ENCODE measurements around the gene OR10H5. TPM values are rescaled to one million over a fixed set of nuclear protein-coding genes. Genes with fewer than 3 reads are reported as not detected.
"Not testable (repeated sequence)": the region's sequence is repeated elsewhere in the genome, so short reads cannot be mapped to it uniquely, and the experiment has no call there.

Gene OR10H5, protein sequence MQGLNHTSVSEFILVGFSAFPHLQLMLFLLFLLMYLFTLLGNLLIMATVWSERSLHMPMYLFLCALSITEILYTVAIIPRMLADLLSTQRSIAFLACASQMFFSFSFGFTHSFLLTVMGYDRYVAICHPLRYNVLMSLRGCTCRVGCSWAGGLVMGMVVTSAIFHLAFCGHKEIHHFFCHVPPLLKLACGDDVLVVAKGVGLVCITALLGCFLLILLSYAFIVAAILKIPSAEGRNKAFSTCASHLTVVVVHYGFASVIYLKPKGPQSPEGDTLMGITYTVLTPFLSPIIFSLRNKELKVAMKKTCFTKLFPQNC
- polyA plus RNA-seq (2013, experiment 1 of 2; ENCODE audit: insufficient read length): 0.02 TPM
- not detected for polyA plus RNA-seq (2013, experiment 2 of 2; ENCODE audit: insufficient read length)

DNA sequence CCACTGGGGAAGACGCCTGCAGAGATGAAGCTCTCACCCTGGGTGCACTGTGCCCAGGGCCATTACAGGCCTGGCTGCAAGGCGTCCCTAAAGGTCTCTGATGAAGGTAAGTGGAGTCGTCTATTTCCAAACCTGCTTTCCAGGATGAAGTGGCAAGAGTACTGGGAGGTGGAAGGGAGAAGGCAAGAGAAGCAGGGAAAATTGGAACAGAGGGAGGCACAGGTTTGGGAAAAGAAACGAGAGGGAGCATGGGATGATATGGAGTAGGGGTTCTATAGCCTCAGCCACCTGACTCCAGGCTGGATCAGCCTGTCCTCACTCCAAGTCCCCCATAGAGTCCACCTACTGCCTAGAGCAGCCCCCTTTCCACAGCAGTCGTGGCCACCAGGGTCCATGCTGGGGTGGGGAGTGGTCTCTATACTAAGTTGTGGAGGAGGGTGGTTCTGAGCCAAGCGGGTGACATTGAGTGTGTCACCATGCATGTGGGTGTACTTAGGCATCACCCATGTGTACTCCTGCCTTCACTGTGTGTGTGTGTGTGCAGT, at the start of gene OR10H5:
TSS of gene OR10H5 (plus strand) at position 51 of the 545 bp plus-strand sequence. CDS start 6,388 bp downstream, outside the sequence.
- no peak for DNase-seq

DNA sequence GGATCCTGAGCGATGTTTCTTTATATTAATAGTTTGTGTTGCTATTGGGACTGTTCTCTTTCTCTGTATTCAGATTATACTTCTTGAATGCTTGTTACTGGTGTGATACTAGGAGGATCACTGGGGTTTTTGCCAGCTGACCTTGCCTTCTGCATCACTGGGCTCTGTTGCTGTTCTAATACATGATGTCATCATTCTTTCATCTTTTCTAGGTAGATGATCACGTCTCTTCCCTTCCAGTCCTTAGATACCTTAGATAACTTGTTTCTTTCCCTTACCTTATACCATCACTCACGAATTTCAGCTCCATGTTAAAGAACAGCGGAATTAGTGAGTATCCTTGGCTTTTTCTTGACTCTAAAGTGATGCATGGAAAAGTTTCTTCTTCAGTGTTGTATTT, 49.7 kb upstream of the OR10H5 start, which contains the start of gene OR10H3:
TSS of gene OR10H3 (plus strand) at position 264 of the 400 bp plus-strand sequence. CDS start 3,408 bp downstream, outside the sequence.
- DNase-seq: no peak

DNA sequence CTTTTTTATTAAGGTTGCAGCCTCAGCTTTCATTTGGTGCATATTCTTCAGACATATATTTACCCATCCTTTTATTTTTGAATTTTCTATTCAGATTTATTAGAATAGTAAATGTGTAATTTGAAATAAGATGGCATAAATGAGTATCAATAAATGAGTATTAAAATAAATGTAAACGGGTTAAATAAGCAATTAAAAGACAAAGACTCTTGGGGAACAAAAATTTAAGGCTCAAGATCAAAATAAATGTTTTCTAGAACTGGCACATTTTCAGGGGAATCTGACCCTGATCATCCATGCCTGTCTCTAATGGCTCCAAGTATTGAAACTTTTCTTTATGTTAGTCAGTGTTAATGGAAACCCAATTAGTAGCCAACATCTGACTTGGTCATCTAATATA, 46.7 kb upstream of the OR10H5 start:
- DNase-seq: no peak

DNA sequence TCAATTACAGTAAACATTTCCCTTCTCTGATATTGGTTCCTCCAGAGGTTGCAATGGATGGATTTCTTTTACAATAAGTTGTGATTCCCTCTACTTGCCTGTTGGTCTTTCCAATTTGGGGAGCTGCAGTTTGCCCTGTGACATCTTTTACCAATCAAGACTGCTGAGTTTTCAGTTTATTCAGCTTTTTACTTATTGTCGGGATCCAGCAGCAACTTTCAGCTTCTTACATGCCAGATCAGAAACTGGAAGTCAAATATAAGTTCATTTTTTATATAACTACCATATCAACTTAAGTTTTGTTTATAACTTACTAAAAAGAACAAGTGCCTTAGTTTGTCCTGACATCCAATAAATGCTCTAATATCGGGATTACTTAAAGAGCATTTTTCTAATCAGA, 39.2 kb upstream of the OR10H5 start:
- DNase-seq: no peak

DNA sequence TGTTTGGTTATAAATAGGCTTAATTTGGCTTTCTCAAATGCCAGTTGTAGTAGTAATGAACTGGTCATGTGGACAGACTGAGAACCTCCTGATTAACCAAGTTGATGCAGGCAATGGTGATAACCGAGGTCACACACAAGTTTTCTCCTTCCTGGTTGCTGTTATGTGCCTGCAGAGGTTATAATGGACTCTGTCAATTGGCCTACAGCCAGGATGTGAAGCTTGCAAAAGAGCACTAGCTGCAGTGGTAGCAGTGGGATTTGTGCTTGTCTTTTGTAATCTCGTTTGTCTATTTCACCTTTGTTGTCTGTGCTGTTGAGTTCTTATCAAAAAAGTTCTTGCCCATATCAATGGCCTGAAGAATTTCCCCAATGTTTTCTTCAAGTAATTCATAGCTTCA, 29.1 kb upstream of the OR10H5 start:
- no peak for DNase-seq

DNA sequence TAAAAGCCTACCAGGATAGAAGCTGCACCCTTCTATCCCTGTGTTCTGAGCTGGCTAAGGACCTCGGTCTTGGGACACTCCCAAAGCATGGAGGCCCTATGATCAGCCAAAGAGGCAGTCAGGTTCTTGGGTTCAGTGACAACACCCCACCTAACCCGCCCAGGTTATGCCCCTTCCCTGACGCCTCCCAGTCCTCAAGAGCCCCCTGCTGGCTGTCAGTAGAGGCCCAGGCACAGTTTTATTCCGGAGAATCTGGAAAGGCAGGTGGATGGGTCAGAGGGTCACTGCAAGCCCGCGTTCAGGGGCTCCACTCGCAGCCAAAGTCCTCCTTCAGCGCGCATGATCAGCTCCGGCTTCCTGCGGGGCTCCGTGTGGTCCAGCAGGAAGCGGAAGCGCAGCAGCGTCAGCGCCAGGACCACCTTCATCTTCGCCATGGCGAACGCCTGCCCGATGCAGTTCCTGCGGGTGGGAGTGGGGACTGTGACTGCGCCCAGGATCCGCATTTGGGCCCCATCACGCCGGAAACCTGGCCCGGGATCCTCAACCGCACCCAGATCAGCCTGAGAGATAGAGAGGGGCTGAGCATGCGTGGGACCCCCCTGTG, 27.4 kb upstream of the OR10H5 start:
- DNase-seq: no peak

DNA sequence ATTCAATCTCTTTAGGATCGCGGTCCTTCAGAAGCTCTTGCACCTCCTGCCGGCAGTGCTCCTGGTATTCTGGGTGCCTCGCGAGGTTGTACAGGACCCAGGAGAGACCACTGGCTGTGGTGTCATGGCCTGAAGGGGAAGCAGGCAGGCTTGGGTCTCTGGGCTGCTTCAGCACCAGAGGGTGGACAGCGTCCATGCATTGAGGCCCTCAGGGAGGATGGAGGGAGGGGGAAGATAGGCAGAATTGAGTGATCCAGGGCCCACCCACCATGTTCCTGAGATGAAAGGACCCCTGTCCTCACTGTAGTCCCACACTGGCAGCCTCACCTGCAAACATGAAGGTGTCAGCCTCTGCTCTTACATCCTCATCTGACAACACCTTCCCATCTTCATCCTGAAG, 17.9 kb upstream of the OR10H5 start:
- no peak for DNase-seq

DNA sequence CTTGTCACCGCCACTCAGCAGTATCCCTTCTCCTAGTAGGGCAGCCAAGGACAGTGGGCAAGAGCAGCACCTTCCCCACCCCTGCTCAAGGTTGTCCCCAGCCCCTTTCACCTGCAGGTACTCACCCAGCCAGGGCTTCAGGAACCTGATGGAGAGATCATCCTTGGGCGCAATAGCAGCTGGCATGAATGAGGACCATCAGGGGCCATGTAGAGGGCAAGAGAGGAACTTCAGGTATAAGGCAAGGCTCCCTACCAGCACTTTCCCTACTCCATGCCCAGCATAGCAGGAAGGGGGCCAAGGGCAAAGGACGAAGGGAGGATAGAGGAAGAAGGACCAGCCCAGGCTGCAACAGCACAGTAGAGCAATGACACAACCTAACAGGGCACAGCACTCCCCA, 13.3 kb upstream of the OR10H5 start:
- not testable (repeated sequence) for DNase-seq

DNA sequence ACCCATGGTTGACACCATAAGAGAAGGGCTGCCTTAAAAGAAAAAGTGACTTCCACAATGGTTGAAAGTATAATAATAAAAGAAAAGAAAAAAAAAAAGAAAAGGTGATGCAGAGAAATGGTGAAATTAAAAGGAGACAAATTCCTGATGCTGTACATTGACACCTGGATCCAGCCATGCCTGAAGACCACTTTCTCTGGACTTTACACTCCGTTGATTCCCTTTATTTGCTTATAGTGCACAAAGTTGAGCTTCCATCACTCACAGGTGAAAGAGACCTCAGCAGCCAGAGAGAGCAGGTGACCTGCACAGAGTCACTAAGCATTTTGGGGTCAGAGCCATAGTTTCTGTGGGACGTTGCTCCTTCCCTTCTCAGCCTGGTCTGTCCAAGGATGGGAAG, 12.2 kb upstream of the OR10H5 start:
- DNase-seq: no peak

DNA sequence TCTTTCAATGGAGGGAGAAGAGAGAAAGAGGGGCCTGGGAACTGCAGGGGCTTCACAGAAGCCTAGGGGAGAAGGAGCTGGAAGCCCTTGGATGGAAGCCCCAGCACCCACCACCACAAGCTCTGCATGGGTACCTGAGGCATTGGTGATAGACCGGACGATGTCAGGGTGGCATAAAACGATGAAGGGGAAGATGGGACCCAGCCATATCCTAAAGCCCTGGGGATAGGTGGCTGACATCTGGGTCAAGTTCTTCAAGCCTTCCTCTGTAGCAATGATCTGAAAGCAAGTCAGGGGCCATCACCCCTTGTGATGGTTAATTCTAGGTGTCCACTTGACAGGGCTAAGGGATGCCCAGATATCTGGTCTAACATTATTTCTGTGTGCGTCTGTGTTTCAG, 11.2 kb upstream of the OR10H5 start:
- DNase-seq: no peak

DNA sequence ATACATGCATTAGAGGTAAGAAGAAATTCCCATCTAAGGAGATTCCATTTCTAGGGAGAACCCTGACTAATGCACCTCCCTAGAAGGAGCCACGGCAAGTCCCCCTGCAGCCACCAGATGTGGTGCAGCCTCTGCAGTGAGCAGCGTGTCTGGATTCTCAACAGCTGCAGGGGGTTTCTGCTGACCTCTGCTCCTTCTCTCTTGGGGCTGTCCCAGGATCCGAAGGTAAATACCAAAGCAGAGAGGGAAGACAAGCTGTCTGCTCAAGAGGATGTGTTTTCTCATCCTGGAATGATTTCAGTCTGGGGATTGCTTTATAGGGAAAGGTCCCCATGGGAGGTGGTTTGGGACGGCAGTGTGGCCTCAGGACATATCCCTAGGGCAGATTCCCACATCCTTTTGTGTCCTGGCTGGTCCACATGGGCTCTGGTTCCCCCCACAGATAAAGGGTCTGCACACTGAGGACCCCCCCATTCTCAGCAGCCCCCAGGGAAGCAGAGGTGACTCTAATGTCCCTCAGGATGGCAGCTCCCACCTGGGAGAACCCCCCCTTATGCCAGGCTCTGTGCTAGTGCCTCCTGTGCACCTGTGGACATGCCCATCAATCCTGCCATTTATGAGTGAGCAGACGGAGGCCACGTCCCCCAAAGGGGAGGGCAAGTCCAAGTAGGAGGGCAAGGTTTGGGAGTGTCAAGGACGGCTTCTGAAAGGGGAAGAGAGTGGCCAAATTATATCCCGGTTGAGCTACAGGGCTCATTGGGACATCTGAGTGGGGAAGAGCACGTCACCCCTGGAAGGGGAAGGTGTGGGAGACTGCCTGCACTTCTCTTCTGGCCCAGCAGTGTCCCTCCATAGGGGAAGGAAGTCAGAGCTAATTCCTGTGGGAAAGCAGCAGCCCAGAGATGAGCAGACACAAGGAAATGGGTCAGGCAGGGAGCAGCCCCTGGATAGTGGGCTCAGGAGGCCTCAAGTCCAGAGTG, 10.2 kb upstream of the OR10H5 start:
- DNase-seq: no peak

DNA sequence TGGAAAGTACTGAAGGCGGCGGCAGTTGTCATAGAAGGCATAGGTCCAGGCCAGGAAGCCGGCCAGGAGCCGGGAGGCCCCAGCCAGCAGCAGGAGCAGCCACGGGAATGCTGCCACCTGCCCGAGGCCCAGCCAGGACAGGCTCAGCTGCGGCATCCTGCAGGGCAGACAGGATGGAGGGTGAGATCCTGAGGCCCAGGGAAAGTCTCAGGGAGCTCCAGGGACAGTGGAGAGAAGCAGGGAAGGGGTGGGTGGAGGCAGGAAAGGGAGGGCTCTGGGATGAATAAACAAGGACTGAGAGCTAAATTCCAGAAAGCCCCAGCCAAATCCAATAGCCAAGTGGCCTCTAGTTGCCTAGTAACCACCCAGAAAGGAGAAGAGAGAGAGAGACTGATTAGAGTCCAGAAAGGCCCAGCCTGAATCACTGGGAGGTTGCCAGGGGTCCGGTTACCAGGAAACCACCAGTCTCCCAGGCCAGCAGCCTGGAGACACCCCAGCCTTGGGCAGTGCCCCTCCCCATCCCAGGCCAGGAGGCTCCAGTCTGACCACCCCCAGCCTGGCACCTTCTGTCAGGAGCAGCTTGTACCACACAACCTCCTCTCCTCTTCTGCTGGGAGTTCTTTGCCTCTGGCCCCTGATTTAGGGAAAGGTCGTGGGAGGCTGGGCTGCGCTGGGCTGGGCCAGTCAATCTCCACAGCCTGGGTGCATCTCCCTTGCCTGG, 7.5 kb upstream of the OR10H5 start:
- peak; percentile 6 for DNase-seq

DNA sequence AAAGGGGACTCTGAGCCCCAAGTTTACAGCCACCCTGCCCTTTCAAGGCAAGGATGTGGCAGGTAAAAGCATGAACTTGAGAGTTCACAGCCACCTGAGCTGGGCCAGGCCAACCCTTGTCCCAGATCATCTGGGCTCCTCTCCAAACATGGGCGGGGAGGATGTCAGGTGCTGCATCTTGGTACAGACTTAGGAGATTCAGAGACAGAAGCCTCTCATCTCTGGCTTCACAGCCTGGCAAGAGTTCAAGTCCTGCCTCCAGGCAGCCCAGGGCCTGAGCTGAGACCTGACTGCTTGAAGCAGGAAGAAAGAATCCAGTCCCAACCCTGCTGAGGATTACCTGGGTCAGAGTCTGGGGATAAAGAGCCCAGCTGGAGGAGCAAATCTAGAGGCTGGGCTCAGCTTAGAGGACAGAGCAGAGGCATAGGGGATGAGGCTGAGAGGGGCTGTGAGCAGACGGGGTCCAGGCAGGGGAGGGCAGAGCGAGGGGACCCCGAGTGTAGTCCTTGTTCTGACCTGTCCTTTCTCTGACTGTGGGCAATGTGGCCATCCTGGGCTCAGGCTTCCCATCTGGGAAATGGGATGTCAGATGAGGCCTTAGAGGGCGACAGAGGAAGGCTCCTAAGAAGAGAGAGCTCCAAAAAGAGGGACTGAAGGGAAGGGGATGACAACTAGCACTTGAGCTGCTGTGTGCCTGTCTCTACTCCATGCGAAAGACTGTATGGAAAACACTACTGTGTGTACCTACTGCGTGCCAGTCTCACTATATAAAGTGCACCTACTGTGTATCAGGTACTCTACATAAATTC, 6.6 kb upstream of the OR10H5 start:
- DNase-seq: no peak

DNA sequence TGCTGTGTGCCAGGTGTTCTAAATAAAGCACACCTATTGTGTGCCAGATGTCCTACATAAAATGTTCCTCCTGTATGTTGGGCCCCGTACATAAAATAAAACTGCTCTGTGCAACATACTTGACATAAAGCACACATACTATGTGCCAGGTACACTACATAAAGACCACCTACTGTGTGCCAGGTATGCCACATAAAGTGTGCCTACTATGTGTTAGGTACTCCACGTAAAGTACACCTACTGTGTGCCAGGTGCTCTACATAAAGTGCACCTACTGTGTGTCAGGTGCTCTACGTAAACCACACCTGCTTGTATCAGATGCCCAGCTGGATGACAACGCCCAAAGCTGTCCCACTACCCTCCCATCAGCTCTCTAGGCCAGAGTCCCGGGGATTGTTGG, 5.8 kb upstream of the OR10H5 start:
- no peak for DNase-seq

DNA sequence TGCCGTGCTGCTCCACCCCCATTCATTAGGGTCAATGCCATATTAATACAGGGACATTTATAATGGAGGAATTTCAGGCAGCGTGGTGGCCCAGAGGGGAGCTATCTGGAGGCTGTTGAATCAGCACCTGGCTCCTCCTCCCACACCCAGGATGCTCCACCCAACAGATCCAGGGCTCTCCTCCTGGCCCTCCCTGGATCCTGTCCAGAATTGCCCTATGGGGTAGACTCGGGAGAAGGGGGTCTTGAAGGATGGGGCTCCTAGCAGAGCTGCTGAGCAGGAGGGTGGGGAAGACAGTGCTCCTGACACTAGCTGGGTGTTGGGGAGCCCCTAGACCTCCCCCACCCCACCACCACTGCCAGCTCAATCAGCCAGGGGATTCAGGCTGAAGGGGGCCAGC, 5.2 kb upstream of the OR10H5 start:
- DNase-seq: no peak

DNA sequence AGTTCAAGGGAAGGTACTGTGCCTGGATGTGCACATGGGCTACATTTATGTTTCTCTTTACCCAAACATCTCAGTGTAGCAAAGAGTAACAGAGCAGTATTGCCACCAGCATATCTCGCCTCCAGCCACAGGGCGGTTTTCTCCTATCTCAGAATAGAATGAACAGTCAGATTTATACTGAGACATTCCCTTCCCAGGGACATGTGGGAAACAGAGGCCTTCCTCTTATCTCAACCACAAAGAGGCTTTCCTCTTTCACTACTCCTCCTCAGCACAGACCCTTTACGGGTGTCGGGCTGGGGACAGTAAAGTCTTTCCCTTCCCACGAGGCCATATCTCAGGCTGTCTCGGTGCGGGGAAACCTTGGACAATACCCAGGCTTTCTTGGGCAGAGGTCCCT, 4.6 kb upstream of the OR10H5 start:
- DNase-seq: not testable (repeated sequence)

DNA sequence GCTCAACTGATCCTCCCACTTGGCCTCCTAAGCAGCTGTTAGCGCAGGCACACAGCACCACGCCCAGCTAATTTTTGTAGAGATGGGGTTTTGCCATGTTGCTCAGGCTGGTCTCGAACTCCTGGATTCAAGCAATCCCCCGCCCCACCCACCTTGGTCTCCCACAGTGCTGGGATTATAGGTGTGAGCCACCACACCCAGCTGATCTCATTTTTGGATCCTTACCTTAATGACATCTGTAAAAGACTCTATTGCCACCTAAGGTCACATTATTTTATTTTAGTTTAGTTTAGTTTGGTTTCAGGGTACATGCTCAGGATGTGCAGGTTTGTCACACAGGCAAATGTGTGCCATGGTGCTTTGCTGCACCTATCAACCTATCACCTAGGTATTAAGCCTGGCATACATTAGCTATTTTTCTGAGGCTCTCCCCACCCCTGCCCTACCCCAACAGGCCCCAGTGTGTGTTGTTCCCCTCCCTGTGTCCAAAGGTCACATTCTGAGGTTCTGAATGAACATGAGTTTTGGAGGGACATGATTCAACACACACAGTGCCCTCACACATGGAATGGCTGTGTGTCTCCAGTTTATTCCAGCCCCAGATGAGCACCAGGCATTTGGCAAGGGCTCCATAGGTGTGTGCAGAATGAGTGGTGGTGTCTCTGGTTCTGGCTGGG, 1.3 kb downstream of the OR10H5 start:
- DNase-seq: no peak

DNA sequence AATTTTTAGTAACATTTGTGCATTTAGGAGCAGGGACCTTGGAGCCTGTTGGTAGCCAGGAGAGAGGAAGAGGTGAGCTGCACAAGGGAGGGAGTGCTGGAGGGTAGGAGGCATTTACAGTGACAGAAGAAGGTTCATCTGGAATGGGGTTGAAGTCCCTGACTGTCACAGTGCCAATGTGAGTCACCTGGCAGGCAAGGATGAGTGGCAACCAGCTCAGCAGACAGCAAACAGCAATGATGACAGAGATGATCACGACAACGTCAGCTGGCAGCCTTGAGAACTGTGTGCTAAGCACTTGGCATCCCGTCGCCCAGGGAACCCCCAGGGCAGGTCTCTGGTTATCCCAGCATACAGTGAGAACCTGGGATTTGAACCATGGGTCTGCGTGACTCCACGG, 2.6 kb downstream of the OR10H5 start:
- DNase-seq: no peak

DNA sequence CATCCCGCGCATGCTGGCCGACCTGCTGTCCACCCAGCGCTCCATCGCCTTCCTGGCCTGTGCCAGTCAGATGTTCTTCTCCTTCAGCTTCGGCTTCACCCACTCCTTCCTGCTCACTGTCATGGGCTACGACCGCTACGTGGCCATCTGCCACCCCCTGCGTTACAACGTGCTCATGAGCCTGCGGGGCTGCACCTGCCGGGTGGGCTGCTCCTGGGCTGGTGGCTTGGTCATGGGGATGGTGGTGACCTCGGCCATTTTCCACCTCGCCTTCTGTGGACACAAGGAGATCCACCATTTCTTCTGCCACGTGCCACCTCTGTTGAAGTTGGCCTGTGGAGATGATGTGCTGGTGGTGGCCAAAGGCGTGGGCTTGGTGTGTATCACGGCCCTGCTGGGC, 6.8 kb downstream of the OR10H5 start:
- not testable (repeated sequence) for DNase-seq

DNA sequence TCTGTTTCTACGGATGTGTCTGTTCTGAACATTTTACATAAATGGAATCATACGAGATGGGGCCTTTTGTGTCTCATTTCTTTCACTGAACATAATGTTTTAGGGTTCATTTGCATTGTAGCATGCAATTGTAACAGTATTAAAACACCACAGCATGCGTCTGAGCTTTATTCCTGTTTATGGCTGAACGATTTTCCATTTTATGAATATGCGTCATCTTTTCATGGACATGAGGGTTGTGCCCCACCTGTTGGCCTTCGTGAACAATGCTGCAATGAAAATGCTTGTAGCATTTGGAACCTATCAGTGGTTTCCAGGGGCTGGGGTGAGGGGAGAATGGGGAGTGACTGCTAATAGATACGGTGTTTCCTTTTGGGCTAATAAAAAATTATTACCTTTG, 22.9 kb downstream of the OR10H5 start:
- no peak for DNase-seq

DNA sequence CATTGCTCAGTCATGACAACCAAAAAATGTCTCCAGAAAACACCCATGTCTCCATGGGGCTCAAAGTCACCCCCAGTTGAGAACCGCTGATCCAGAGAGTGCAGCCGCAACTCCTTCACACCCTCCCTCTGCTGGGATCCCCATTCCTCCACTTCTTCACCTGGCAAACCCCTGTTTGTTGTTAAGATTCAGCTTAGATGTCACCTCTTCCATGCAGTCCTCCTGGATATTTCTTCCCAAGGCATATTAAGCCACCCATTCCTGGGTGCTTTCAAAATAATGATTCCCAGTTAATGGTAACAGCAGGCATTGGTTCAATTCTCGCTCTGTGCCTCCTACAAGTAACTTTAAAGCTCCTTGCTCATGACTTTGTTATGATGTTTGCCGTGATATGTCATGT, 24.0 kb downstream of the OR10H5 start:
- DNase-seq: no peak
